ENCODE data around the gene ZMYND12. TPM values are rescaled to one million over a fixed set of nuclear protein-coding genes. Genes with fewer than 3 reads are reported as not detected.

Gene ZMYND12
- total and polyA plus RNA-seq, 2 of the 4 experiments (the other 2 are of a cell fraction) = under 0.01 to 0.03 TPM

GRCh38 chr1:42504535-42505128 is 48.8 kb upstream of the ZMYND12 start:
- H3K23ac ChIP-seq (ENCODE audit: low read depth, low read length) = no peak overlapping the region
- no peak overlapping the region for H4K8ac ChIP-seq (ENCODE audit: low read depth in 2 of 2, low read length in 2 of 2)
- H3K79me1 ChIP-seq (ENCODE audit: low read depth in 1 of 2, low read length in 2 of 2) = no peaks in the 10 kb centered on the region
- no peak overlapping the region for H2AK9ac ChIP-seq (replicated peaks; ENCODE audit: low read depth, low read length, poor library complexity)
- H3K36me3 ChIP-seq (ENCODE audit: control insufficient read depth, insufficient read depth, low read length) = no peaks in the 10 kb centered on the region
- TF ChIP-seq MXI1 (IDR thresholded peaks at IDR 0.05; ENCODE audit: borderline replicate concordance, low read depth, low read length) (no peak), USF2 (IDR thresholded peaks at IDR 0.05; ENCODE audit: low read depth, low read length) (no peak), FOS (IDR thresholded peaks at IDR 0.05; ENCODE audit: low read depth, low read length) (no peak), MAFK (IDR thresholded peaks at IDR 0.05; ENCODE audit: low read depth, low read length) (no peak), POLR2A (IDR thresholded peaks at IDR 0.05; ENCODE audit: low read depth, low read length) (no peak), CHD1 (IDR thresholded peaks at IDR 0.05; ENCODE audit: low read depth, low read length) (no peak), RFX5 (IDR thresholded peaks at IDR 0.05; ENCODE audit: low read depth, low read length) (no peak), RAD21 (IDR thresholded peaks at IDR 0.05; ENCODE audit: low read length) (no peak), MAZ (IDR thresholded peaks at IDR 0.05; ENCODE audit: borderline replicate concordance, low read depth, low read length) (no peak), BHLHE40 (IDR thresholded peaks at IDR 0.05; ENCODE audit: low read depth, low read length) (no peak), SMC3 (IDR thresholded peaks at IDR 0.05; ENCODE audit: low read depth, low read length) (no peak), NFE2L2 (IDR thresholded peaks at IDR 0.05; ENCODE audit: low read depth, low read length) (no peak), RCOR1 (IDR thresholded peaks at IDR 0.05; ENCODE audit: insufficient replicate concordance, low read length) (no peak), CEBPB (IDR thresholded peaks at IDR 0.05; ENCODE audit: low read depth, low read length) (no peak)
- TF ChIP-seq, protein P1, sequence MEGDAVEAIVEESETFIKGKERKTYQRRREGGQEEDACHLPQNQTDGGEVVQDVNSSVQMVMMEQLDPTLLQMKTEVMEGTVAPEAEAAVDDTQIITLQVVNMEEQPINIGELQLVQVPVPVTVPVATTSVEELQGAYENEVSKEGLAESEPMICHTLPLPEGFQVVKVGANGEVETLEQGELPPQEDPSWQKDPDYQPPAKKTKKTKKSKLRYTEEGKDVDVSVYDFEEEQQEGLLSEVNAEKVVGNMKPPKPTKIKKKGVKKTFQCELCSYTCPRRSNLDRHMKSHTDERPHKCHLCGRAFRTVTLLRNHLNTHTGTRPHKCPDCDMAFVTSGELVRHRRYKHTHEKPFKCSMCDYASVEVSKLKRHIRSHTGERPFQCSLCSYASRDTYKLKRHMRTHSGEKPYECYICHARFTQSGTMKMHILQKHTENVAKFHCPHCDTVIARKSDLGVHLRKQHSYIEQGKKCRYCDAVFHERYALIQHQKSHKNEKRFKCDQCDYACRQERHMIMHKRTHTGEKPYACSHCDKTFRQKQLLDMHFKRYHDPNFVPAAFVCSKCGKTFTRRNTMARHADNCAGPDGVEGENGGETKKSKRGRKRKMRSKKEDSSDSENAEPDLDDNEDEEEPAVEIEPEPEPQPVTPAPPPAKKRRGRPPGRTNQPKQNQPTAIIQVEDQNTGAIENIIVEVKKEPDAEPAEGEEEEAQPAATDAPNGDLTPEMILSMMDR (conservative IDR thresholded peaks at IDR 0.05; ENCODE audit: low read depth, low read length) = no peak
- TF ChIP-seq, protein P2, sequence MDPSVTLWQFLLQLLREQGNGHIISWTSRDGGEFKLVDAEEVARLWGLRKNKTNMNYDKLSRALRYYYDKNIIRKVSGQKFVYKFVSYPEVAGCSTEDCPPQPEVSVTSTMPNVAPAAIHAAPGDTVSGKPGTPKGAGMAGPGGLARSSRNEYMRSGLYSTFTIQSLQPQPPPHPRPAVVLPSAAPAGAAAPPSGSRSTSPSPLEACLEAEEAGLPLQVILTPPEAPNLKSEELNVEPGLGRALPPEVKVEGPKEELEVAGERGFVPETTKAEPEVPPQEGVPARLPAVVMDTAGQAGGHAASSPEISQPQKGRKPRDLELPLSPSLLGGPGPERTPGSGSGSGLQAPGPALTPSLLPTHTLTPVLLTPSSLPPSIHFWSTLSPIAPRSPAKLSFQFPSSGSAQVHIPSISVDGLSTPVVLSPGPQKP (IDR thresholded peaks at IDR 0.05; ENCODE audit: borderline replicate concordance, low read depth, low read length) = no peak
- no peaks in the 10 kb centered on the region for H3K9me1 ChIP-seq (ENCODE audit: insufficient read depth, low read length)
- H3K27ac ChIP-seq (ENCODE audit: insufficient read depth, low read length) = no peak overlapping the region
- H2AFZ ChIP-seq (replicated peaks; ENCODE audit: low read length, poor library complexity) = no peak overlapping the region
- BruUV-seq (replicated peaks) = no TSS peak
- no peak overlapping the region for H4K5ac ChIP-seq (ENCODE audit: low read depth, low read length)
- DNase-seq (no peak), ATAC-seq (ENCODE audit: low read depth) (no peak)
- POLR2A ChIA-PET (ENCODE audit: unreplicated experiment) = no interaction called here
- H3K4me2 ChIP-seq (ENCODE audit: low read depth, low read length) = no peak overlapping the region
- H2BK120ac ChIP-seq (ENCODE audit: low read depth, low read length) = no peak overlapping the region
- no peaks in the 10 kb centered on the region for H4K20me1 ChIP-seq (ENCODE audit: insufficient read depth, low read length)
- H2AK5ac ChIP-seq (ENCODE audit: low read depth, low read length) = no peak overlapping the region
- in situ Hi-C loops (cut with MboI; ENCODE audit: low sequenced_read_pairs) (no loop called here), dilution Hi-C loops (cut with HindIII; ENCODE audit: low sequenced_read_pairs, unreplicated experiment) (no loop called here), intact Hi-C loops (cut with micrococcal nuclease) (no loop called here)
- H4K91ac ChIP-seq (ENCODE audit: insufficient read depth, low read depth, low read length) = no peak overlapping the region
- H2BK15ac ChIP-seq (ENCODE audit: low read depth, low read length) = no peak overlapping the region
- H3K56ac ChIP-seq (ENCODE audit: extremely low read depth, insufficient read depth, low read length) = no peak overlapping the region
- H3K9me3 ChIP-seq (ENCODE audit: control insufficient read depth, insufficient read depth, low read length) = peaks cover 12% of the 10 kb centered on the region
- no peak overlapping the region for H3K18ac ChIP-seq (ENCODE audit: low read depth, low read length)
- H3K4me3 ChIP-seq (ENCODE audit: insufficient read depth, low read depth, low read length) = no peak overlapping the region
- no peak overlapping the region for H2BK5ac ChIP-seq (ENCODE audit: low read depth, low read length, poor library complexity, severe bottlenecking)
- no peak overlapping the region for H3K9ac ChIP-seq (ENCODE audit: low read depth, low read length)
- no CpG with 5 or more reads among the region's 2 CpGs for WGBS, 2 experiments (ENCODE audit: extremely low coverage in 2 of 2, insufficient read length in 1 of 2)
- no peak overlapping the region for H3K4ac ChIP-seq (ENCODE audit: low read depth, low read length)
- CTCF ChIA-PET = no interaction called here
- no peak overlapping the region for H2BK20ac ChIP-seq (ENCODE audit: low read depth, low read length)
- H3K14ac ChIP-seq (replicated peaks; ENCODE audit: low read depth, low read length) = no peak overlapping the region
- H3K4me1 ChIP-seq (ENCODE audit: control insufficient read depth, insufficient read depth, low read length) = no peaks in the 10 kb centered on the region
- no peaks in the 10 kb centered on the region for H3K27me3 ChIP-seq (ENCODE audit: control insufficient read depth, insufficient read depth, low read length)

Data from IMR-90 (cell line).